Tibial artery (tissue), 4 donors: ENCODE results near the gene SLC2A4RG.

Source experiments
- DNase-seq, 2 donors: peaks; one replicate each; pipeline ENCODE4 v3.0.0-alpha.2; 2019
- H3K27ac ChIP-seq, 2 donors: fragments of 200-600 bp; sonication (generic) in 1 of 2; 1 replicate in 1 of 2; 2 replicates in 1 of 2; pipeline ENCODE4 v1.5.1; 2018 to 2019; ENCODE audit warnings: mild to moderate bottlenecking in 1 of 2
- H3K27me3 ChIP-seq, 2 donors: fragments of 200-600 bp; sonication (generic) in 1 of 2; one replicate each; pipeline versions ENCODE4 v1.5.1 to v1.6.0; 2016 to 2019
- H3K36me3 ChIP-seq, 3 donors: fragments of 200-600 bp; sonication (generic) in 2 of 3; one replicate each; pipeline ENCODE4 v1.5.1; 2016 to 2019; ENCODE audit warnings: mild to moderate bottlenecking in 2 of 3
- H3K4me1 ChIP-seq, 4 donors: fragments of 200-600 bp; sonication (generic) in 2 of 4; 1 replicate in 3 of 4; 2 replicates in 1 of 4; pipeline ENCODE4 v1.5.1; 2016 to 2019
- H3K4me3 ChIP-seq, 2 donors: fragments of 200-600 bp; sonication (generic) in 1 of 2; 1 replicate in 1 of 2; 2 replicates in 1 of 2; pipeline ENCODE4 v1.5.1; 2018 to 2019; ENCODE audit warnings: mild to moderate bottlenecking in 2 of 2
- H3K9me3 ChIP-seq, 3 donors: fragments of 200-600 bp; sonication (generic) in 1 of 3; one replicate each; pipeline ENCODE4 v1.5.1; 2016 to 2019
- intact Hi-C: fragments of 100-400 bp; cut with DNase I; formaldehyde crosslinking; loops from one replicate; pipeline ENCODE4 v1.15.0; 2023; ENCODE audit warnings: low total_unique reads
- TF ChIP-seq, protein P1 (sequence below), 2 experiments: fragments of 200-600 bp in 1 of 2; fragments of 450-650 bp in 1 of 2; IDR thresholded peaks; one replicate each; pipeline ENCODE4 v1.5.1; 2017 to 2019; ENCODE audit warnings: antibody characterized with exemption in 2 of 2, mild to moderate bottlenecking in 1 of 2, moderate library complexity in 1 of 2

The SLC2A4RG gene

DNA sequence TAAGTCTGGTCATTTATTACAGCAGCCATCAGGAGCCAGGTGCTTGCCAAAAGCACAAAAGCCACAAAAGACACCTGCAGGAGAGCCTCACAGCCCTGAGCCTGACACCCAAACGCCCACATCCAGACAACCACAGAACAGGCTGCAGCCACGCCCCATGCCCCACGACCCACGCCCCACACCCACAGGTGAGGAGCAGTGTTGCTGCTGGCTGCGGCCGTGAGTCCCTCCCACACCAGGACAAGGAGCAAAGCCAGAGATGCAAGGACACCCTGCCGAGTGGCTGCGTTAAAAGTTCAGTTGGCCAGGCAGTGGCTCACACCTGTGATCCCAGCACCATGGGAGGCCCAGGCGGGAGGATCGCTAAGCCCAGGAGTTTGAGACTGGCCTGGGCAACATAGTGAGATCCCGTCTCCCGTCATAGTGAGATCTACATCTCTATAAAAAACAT is 43.0 kb downstream of the SLC2A4RG start:
- TF ChIP-seq, protein P1, sequence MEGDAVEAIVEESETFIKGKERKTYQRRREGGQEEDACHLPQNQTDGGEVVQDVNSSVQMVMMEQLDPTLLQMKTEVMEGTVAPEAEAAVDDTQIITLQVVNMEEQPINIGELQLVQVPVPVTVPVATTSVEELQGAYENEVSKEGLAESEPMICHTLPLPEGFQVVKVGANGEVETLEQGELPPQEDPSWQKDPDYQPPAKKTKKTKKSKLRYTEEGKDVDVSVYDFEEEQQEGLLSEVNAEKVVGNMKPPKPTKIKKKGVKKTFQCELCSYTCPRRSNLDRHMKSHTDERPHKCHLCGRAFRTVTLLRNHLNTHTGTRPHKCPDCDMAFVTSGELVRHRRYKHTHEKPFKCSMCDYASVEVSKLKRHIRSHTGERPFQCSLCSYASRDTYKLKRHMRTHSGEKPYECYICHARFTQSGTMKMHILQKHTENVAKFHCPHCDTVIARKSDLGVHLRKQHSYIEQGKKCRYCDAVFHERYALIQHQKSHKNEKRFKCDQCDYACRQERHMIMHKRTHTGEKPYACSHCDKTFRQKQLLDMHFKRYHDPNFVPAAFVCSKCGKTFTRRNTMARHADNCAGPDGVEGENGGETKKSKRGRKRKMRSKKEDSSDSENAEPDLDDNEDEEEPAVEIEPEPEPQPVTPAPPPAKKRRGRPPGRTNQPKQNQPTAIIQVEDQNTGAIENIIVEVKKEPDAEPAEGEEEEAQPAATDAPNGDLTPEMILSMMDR (IDR thresholded peaks at IDR 0.05): no peak
- Histone ChIP-seq H3K9me3 (no peaks in the 10 kb centered on the region), H3K4me3 (no peak overlapping the region), H3K36me3 (no peaks in the 10 kb centered on the region), H3K4me1 (no peaks in the 10 kb centered on the region), H3K27me3 (no peaks in the 10 kb centered on the region), H3K27ac (no peak overlapping the region)
- DNase-seq: no peak
- intact Hi-C loops: no loop called here

DNA sequence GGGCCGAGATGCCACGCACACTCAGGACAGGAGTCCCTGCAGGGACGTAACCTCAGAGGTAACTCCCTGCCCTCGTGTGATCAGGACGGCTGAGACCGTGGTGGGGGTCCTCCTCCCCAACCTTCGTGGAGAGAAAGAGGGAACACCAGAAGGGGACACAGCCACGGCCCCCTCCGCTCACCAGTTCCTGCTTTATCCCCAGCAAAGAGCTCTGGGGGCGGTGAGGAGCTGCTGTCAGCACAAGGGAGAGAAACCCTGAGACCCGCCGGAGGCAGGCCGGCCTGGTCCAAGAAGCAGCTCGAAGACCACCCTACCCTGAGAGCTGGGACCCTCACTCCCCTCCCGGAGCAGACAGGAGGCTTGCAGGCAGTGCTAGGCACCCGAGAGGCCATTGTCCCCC is 44.4 kb downstream of the SLC2A4RG start:
- intact Hi-C loops: no loop called here
- peaks cover 0 to 3% (median 0%) of the 10 kb centered on the region in 3 donors for H3K36me3 ChIP-seq
- no peak overlapping the region for H3K4me3 ChIP-seq
- no peaks in the 10 kb centered on the region for H3K27me3 ChIP-seq
- H3K4me1 ChIP-seq: no peaks in the 10 kb centered on the region
- H3K27ac ChIP-seq: no peak overlapping the region
- no peak for DNase-seq
- H3K9me3 ChIP-seq: no peaks in the 10 kb centered on the region
- TF ChIP-seq, protein P1 (IDR thresholded peaks at IDR 0.05): no peak

DNA sequence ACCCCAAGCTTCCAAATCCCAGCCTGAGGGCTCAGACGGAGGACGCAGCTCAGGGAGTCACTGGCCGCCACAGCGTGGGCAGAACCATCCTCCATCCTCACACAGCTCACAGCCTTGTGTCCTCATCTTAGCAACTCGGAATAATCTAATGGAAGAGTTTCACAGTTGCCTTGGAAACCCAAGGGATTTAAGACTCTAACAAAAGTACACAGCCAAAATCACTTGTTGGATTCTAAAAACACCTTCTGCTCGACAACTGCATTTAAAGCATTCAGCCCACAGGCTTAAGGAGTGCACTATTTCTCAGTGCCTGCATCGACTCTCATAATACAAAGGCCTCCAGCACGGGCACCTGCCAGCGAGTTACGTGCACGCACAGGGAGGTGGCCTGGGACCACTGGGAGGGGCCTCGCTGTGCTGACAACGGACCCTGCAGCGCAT is 46.1 kb downstream of the SLC2A4RG start:
- TF ChIP-seq, protein P1 (IDR thresholded peaks at IDR 0.05): no peak
- no peaks in the 10 kb centered on the region for H3K27me3 ChIP-seq
- no peak overlapping the region for H3K27ac ChIP-seq
- H3K4me1 ChIP-seq: no peaks in the 10 kb centered on the region
- DNase-seq: no peak
- H3K9me3 ChIP-seq: no peaks in the 10 kb centered on the region
- H3K4me3 ChIP-seq: no peak overlapping the region
- peaks cover 0 to 20% (median 9%) of the 10 kb centered on the region in 3 donors for H3K36me3 ChIP-seq
- intact Hi-C loops: loop anchor here (5.0 kb wide), 3 partner anchors 77 to 238 kb away; partner anchors contain the start of genes ABHD16B and SRMS

DNA sequence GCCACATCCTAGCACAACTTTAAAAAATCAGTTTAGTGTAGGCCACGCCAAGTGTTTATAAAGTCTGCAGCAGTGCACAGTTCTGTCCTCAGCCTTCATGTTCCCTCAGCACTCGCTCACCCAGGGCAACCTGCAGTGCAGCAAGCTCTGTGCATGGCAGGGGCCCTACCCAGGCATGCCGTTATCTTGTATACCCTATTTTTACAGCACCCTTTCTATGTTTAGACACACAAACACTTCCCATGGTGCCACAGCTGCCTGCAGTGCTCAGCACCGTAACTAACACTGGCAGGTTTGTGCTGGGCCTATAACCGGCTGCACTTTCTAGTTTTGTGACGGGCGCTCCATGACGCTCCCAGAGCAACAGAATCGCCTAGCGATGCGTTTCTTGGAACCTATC is 47.7 kb downstream of the SLC2A4RG start:
- Histone ChIP-seq H3K4me1 (no peaks in the 10 kb centered on the region), H3K27ac (no peak overlapping the region), H3K27me3 (no peaks in the 10 kb centered on the region), H3K36me3 (peaks cover 0 to 20% (median 9%) of the 10 kb centered on the region in 3 donors), H3K4me3 (no peak overlapping the region), H3K9me3 (no peaks in the 10 kb centered on the region)
- DNase-seq: no peak
- TF ChIP-seq, protein P1 (IDR thresholded peaks at IDR 0.05): no peak
- intact Hi-C loops: loop anchor here (5.0 kb wide), 3 partner anchors 75 to 240 kb away; partner anchors contain the start of genes ABHD16B and SRMS

DNA sequence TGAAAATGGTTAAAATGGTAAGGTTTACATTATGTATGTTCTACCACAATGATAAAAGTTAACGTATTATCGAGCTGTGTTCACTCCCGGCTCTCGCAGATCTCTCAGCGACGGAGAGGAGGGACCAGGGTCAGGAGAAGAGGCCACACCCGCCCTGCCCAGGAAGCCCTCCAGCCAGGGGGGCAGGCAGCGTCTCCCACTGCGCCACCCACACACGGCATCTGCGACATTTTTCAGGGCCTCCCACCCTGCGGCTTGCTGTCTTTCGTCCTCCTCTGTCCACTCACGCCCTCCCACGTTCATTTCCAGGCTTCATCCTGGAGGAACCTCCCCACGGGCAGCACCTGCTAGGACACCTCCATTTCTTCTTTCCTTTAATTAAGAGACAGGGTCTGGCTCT is 48.2 kb downstream of the SLC2A4RG start:
- Histone ChIP-seq H3K27me3 (no peaks in the 10 kb centered on the region), H3K27ac (no peak overlapping the region), H3K36me3 (peaks cover 0 to 20% (median 9%) of the 10 kb centered on the region in 3 donors), H3K9me3 (no peaks in the 10 kb centered on the region), H3K4me1 (no peaks in the 10 kb centered on the region), H3K4me3 (no peak overlapping the region)
- DNase-seq: no peak
- intact Hi-C loops: loop anchor here (5.0 kb wide), 3 partner anchors 75 to 240 kb away; partner anchors contain the start of genes ABHD16B and SRMS
- TF ChIP-seq, protein P1 (IDR thresholded peaks at IDR 0.05): no peak
